HG03159 (cell line): ENCODE data around the gene PARL.
"Not testable (repeated sequence)": the region's sequence is repeated elsewhere in the genome, so short reads cannot be mapped to it uniquely, and the experiment has no call there.

Experiments
- ATAC-seq: cut with Tn5 transposase; IDR thresholded peaks from one replicate; pipeline ENCODE4 v1.9.1; 2021; ENCODE audit warnings: mild to moderate bottlenecking, moderate library complexity; ENCODE audit not compliant: unreplicated experiment

Gene PARL

GRCh38 chr3:183792976-183793375, 91.7 kb downstream of the PARL start:
- ATAC-seq, result no peak

GRCh38 chr3:183790700-183791099, 94.0 kb downstream of the PARL start:
- no peak for ATAC-seq

- ATAC-seq, result no peak
Observed at GRCh38 chr3:183789826-183790225, 94.9 kb downstream of the PARL start.

- ATAC-seq, result not testable (repeated sequence)
Observed at GRCh38 chr3:183784503-183784902, 100.2 kb downstream of the PARL start.

GRCh38 chr3:183782576-183783276, 102.0 kb downstream of the PARL start:
- ATAC-seq, result no peak

- ATAC-seq, result no peak
Observed at GRCh38 chr3:183781246-183781645, 103.4 kb downstream of the PARL start.

- ATAC-seq, result no peak
Observed at GRCh38 chr3:183779896-183780465, 104.7 kb downstream of the PARL start.
